DMS53 (cell line): ENCODE data around the gene ZNF205.

ENCODE experiments used
- DNase-seq: peaks from one replicate; lab custom pipeline; 2025; lab: John Stamatoyannopoulos, UW

The ZNF205 gene

DNA sequence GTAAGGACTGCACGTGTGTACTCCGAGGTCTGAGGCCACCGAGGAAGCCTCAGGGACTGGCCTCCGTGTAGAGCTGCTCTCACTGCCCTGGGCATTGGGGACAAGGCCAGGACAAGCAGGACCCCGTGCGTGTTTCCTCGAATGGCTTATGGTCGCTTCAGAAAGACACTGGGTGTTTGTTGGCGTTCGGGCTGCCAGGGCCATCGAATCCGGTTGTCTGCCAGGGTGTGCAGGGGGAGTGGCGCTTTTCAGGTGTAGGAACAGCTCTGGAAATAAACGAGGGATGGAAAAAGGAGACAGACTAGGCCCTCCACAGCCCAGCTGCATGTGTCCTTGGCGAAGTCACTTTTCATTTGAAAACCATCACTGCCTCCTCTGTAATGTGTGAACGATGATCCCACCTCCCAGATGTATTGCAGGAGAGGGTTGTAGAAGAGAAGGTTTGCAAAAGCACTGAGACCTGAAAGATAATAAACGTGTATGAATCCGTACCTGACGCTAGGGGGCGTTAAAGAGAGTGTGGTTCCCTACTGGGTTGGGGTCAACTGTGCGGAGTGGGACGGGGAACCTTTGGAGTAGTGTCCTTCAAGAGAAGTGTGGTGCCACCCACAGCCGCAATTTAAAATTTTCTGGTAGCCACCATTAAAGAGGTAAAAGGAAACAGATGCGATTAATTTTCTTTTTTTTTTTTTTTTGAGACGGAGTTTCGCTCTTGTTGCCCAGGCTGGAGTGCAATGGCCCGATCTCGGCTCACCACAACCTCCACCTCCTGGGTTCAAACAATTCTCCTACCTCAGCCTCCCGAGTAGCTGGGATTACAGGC lies 11.2 kb upstream of the ZNF205 start:
- DNase-seq = peak; percentile 74

- no peak for DNase-seq
These were observed 10.4 kb upstream of the ZNF205 start for GRCh38 chr16:3101841-3102470.

DNA sequence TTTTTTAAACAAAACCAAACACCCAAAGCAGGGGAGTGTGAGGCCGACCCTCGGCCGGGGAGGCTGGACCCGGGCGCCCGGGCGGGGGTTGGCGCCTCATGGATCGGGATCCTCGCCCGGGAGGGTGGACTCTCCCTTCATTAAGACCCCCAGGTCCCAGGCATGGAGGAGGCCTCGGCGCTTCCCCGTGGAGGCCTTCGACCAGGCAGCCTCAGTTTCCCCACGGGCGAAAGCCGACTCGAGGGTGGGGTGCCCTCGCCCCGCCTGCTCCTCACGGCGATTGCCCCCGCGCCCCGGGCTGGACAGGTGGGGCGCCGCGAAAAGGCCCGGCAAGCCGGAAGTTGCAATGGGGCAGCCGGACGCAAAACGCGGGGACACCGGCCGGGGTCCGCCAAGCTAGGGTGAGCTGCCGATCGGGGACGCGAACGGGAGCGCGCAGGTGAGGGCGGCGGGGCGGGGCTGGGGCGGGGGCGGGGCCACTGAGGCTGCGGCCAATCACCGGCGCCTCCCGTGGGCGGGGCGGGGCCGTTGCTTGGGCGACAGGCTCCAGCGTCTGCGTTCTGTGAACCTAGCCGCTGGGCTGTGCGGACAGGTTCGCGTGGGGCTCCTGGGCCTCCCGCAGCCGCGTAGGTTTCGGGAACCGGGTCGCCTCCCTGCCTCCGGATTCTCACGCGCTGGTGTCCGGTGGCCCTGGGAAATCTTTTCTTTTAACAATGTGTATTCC lies 6.0 kb upstream of the ZNF205 start:
- peak; percentile 96 for DNase-seq

- no peak for DNase-seq
These were observed 642 bp downstream of the ZNF205 start for GRCh38 chr16:3112881-3113574.

- DNase-seq = no peak
These were observed 1.5 kb downstream of the ZNF205 start for GRCh38 chr16:3113765-3114479.

DNA sequence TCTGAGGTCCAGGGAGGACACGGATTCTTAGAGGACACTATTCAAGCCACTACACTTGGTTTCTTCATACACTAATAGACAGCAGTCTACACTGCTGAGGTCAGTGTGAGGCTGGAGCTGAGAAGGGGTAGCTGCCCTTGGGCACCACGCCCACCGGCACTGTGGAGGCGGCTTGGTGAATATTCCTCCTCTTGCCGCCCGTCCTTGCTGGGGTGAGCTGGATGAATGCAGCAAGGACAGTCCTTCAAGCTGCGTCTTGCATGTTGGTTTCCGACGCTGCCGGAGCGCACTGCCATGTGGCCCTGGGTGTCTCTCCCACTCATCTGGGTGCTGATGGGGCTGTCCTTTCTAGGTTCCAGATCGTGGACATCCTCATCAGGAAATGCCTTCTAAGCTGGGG lies 2.6 kb downstream of the ZNF205 start:
- DNase-seq = no peak

GRCh38 chr16:3115561-3115960 lies 3.2 kb downstream of the ZNF205 start:
- DNase-seq = no peak

DNA sequence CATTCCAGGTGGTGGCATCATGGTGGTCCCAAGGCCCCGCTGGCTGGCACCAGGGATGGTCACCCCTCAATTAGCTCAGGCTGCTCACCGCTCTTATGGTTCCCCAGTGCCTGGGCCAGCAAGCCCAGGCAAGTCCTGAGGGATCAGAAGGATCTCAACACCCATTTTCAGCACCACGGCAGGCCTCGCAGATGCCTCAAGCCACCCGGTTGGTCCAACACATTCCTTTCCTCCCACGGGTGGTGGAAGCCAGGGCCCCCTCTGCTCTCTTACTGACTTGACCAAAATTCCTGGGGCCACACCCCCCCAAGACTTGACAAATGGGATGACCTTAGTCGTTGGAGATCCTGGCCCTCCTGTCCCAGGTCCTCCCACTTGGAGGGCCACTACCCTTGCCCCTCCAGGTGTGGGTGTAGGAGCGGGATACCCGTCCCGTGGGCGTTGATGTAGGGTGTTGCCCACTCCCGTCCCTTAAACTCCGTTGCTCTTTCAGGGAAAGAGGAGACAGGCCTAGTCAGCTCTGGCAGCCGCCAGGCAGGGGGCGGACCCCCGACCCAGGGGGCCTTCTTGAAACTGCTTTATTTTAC lies 5.9 kb downstream of the ZNF205 start:
- no peak for DNase-seq

- no peak for DNase-seq
These were observed 6.5 kb downstream of the ZNF205 start for GRCh38 chr16:3118846-3119245.

DNA sequence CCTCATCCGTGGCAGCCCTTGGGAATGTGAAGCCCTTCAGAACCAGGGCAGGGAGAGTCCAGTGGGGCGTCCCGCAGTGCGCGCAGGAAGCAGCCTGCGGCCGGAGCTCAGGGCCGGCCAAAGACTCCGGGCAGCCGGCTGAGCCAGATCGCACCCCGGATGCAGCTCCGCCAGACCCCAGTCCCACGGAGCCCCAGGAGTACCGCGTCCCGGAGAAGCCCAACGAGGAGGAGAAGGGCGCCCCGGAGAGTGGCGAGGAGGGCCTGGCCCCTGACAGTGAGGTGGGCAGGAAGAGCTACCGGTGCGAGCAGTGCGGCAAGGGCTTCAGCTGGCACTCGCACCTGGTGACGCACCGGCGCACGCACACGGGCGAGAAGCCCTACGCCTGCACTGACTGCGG lies 6.9 kb downstream of the ZNF205 start:
- DNase-seq = no peak

DNA sequence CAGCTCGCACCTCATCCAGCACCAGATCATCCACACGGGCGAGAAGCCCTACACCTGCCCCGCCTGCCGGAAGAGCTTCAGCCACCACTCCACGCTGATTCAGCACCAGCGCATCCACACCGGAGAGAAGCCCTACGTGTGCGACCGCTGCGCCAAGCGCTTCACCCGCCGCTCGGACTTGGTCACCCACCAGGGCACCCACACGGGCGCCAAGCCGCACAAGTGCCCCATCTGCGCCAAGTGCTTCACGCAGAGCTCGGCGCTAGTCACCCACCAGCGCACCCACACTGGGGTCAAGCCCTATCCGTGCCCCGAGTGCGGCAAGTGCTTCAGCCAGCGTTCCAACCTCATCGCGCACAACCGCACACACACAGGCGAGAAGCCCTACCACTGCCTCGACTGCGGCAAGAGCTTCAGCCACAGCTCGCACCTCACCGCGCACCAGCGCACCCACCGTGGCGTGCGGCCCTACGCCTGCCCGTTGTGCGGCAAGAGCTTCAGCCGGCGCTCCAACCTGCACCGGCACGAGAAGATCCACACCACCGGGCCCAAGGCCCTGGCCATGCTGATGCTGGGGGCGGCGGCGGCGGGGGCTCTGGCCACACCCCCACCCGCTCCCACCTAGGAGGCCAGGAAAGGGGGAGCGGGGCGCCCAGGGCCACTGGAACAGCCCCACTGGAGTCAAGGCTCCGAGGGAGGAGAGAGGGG lies 7.5 kb downstream of the ZNF205 start:
- no peak for DNase-seq

- DNase-seq = no peak
These were observed 8.0 kb downstream of the ZNF205 start for GRCh38 chr16:3120435-3120834.

DNA sequence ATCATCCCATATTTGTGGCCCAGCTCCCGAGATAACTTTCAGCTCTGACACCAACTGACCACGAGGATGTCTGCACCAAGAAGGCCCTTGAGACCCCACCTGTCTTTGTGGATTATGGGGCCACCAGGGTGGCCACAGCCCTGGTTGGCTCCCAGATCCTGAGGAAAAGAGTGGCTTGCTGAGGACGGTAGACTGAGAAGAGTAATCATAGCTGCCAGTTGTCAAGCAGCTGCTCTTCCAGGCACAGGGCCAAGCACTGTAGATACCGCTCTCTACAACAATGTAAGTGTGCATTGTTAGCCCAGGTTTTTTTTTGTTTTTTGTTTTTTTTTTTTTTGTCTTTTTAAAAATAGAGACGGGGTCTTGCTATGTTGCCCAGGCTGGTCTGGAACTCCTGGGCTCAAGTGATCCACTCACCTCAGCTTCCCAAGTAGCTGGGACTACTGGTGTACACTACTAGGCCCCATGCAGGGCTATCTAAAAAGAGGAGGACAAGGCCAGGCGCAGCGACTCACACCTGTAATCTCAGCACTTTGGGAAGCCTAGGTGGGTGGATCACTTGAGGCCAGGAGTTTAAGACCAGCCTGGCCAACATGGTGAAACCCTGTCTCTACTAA lies 9.6 kb downstream of the ZNF205 start:
- DNase-seq = peak; percentile 19

- no peak for DNase-seq
These were observed 10.7 kb downstream of the ZNF205 start for GRCh38 chr16:3122926-3123570.

- DNase-seq = peak; percentile 96
These were observed 11.8 kb downstream of the ZNF205 start for GRCh38 chr16:3123986-3124886.

DNA sequence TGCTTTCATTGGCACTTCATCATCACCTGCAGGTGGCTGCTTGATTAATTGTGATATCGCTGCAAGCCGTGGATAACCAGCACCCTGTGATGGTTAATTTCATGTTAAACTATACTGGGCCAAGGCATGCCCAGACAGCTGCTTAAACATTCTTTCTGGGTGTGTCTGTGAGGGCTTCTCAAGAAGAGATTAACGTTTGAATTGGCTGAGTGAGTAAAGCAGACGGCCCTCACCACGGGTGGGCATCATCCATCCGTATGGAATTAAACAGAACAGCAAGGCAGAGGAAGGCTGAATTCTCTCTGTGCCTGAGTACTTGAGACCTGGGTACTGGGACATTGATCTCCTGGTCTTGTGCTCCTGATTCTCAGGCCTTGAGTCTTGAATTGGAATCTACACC lies 15.4 kb downstream of the ZNF205 start:
- no peak for DNase-seq

- peak; percentile 91 for DNase-seq
These were observed 17.0 kb downstream of the ZNF205 start for GRCh38 chr16:3129137-3130131.
